ENCODE measurements around the gene LRP4.

- TF ChIP-seq CTCF (conservative IDR thresholded peaks at IDR 0.05; ENCODE audit: low read depth, low read length) = no peak
- TF ChIP-seq EZH2 (IDR thresholded peaks at IDR 0.05; ENCODE audit: low read length, unreplicated experiment) = no peak
Observed at GRCh38 chr11:46886211-46886610, 32.1 kb downstream of the LRP4 start.

Data from PC-3 (cell line).